OCI-LY3 (cell line): Measurements from ENCODE around the gene PBX2.

Source experiments
- H2AFZ ChIP-seq: fragments of 200-600, 300-600 bp; shearing (Covaris generic); 2 replicates; pipeline ENCODE4 v1.6.0; 2014; ENCODE audit warnings: antibody characterized with exemption, low read depth, low read length
- H3K27ac ChIP-seq: fragments of 200-600, 300-600 bp; sonication (generic); 2 replicates; pipeline ENCODE4 v1.5.1; 2014; ENCODE audit warnings: mild to moderate bottlenecking, low read length, moderate library complexity, mixed read lengths
- H3K27me3 ChIP-seq: fragments of 200-600, 300-600 bp; sonication (generic); 2 replicates; pipeline ENCODE4 v1.6.1; 2014; ENCODE audit warnings: low read depth, low read length, mixed read lengths
- H3K36me3 ChIP-seq: fragments of 200-600, 300-600 bp; sonication (generic); replicated peaks from 2 replicates; pipeline ENCODE3; 2014; ENCODE audit warnings: low read depth, low read length, mixed read lengths
- H3K4me1 ChIP-seq: fragments of 300-600, 200-600 bp; sonication (generic); 2 replicates; pipeline ENCODE4 v1.6.1; 2014; ENCODE audit warnings: low read length, mixed read lengths
- H3K4me2 ChIP-seq: fragments of 200-600, 300-600 bp; sonication (generic); 2 replicates; pipeline ENCODE4 v1.6.1; 2014; ENCODE audit warnings: low read length, mixed read lengths
- H3K4me3 ChIP-seq: fragments of 300-600, 200-600 bp; sonication (generic); 2 replicates; pipeline ENCODE4 v1.5.1; 2014; ENCODE audit warnings: antibody characterized with exemption, mild to moderate bottlenecking, low read length, moderate library complexity
- H3K79me2 ChIP-seq: fragments of 300-600, 200-600 bp; shearing (Covaris generic); 2 replicates; pipeline ENCODE4 v1.6.1; 2014; ENCODE audit warnings: mild to moderate bottlenecking, low read length, mixed read lengths
- H3K9ac ChIP-seq: fragments of 300-600, 200-600 bp; shearing (Covaris generic); 2 replicates; pipeline ENCODE4 v1.6.0; 2014; ENCODE audit warnings: mild to moderate bottlenecking, low read length, moderate library complexity
- H3K9me3 ChIP-seq: fragments of 200-600, 300-600 bp; shearing (Covaris generic); 2 replicates; pipeline ENCODE4 v1.6.1; 2014; ENCODE audit warnings: low read length, mixed read lengths; ENCODE audit not compliant: insufficient read depth
- H4K20me1 ChIP-seq: fragments of 200-600, 300-600 bp; sonication (generic); 2 replicates; pipeline ENCODE4 v1.6.1; 2016; ENCODE audit warnings: low read length, mixed read lengths; ENCODE audit not compliant: insufficient read depth
- EZH2phosphoT487 ChIP-seq: fragments of 200-600 bp; shearing (Covaris generic); IDR thresholded peaks from 2 replicates; pipeline ENCODE4 v1.6.1; 2018; ENCODE audit warnings: antibody characterized with exemption, mixed run types, low read depth
- TF ChIP-seq, protein P1 (sequence below): fragments of 200-600, 300-600 bp; sonication (generic); IDR thresholded peaks from 2 replicates; pipeline ENCODE4 v1.5.1; 2014; ENCODE audit warnings: antibody characterized with exemption, low read length, low read depth

The PBX2 gene

GRCh38 chr6:32167761-32168262 is 22.2 kb downstream of the PBX2 start:
- no peaks in the 10 kb centered on the region for H3K79me2 ChIP-seq
- TF ChIP-seq, protein P1, sequence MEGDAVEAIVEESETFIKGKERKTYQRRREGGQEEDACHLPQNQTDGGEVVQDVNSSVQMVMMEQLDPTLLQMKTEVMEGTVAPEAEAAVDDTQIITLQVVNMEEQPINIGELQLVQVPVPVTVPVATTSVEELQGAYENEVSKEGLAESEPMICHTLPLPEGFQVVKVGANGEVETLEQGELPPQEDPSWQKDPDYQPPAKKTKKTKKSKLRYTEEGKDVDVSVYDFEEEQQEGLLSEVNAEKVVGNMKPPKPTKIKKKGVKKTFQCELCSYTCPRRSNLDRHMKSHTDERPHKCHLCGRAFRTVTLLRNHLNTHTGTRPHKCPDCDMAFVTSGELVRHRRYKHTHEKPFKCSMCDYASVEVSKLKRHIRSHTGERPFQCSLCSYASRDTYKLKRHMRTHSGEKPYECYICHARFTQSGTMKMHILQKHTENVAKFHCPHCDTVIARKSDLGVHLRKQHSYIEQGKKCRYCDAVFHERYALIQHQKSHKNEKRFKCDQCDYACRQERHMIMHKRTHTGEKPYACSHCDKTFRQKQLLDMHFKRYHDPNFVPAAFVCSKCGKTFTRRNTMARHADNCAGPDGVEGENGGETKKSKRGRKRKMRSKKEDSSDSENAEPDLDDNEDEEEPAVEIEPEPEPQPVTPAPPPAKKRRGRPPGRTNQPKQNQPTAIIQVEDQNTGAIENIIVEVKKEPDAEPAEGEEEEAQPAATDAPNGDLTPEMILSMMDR = no peak
- no peak for TF ChIP-seq EZH2phosphoT487
- no peak overlapping the region for H3K9ac ChIP-seq
- H3K9me3 ChIP-seq = no peaks in the 10 kb centered on the region
- H3K4me1 ChIP-seq = peaks cover 6% of the 10 kb centered on the region
- no peak overlapping the region for H2AFZ ChIP-seq
- H3K4me3 ChIP-seq = no peak overlapping the region
- no peaks in the 10 kb centered on the region for H3K36me3 ChIP-seq
- H4K20me1 ChIP-seq = no peaks in the 10 kb centered on the region
- no peak overlapping the region for H3K4me2 ChIP-seq
- H3K27me3 ChIP-seq = no peaks in the 10 kb centered on the region
- H3K27ac ChIP-seq = no peak overlapping the region

- no peaks in the 10 kb centered on the region for H3K36me3 ChIP-seq
Measured at GRCh38 chr6:32167154-32167760, 22.7 kb downstream of the PBX2 start.

DNA sequence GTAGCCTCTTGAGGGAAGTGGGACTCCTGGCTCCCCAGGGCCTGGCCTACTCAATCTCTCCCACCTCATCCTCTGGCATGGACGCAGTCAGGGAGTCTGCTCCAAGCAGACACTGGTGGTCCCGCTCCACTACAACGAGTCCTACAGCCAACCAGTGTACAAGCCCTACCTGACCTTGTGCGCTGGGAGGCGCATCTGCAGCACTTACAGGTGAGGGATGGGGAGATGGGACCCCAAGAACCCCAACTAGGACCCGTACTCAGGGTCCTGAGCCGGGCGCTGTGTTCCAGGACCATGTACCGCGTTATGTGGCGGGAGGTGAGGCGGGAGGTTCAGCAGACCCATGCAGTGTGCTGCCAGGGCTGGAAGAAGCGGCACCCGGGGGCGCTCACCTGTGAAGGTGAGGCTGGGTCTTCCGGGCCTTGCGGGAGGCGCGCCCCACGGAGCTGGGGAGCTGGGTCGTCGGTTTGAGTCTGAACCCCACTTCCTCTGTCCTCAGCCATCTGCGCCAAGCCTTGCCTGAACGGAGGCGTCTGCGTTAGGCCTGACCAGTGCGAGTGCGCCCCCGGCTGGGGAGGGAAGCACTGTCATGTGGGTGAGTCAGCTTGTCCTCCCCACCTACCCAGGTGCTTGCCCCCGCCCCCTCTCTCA is 23.5 kb downstream of the PBX2 start:
- no peaks in the 10 kb centered on the region for H4K20me1 ChIP-seq
- no peaks in the 10 kb centered on the region for H3K79me2 ChIP-seq
- no peaks in the 10 kb centered on the region for H3K9me3 ChIP-seq
- H3K4me2 ChIP-seq = no peak overlapping the region
- H3K27ac ChIP-seq = no peak overlapping the region
- no peak overlapping the region for H2AFZ ChIP-seq
- peaks cover 6% of the 10 kb centered on the region for H3K4me1 ChIP-seq
- TF ChIP-seq, protein P1 = no peak
- no peak for TF ChIP-seq EZH2phosphoT487
- H3K27me3 ChIP-seq = no peaks in the 10 kb centered on the region
- no peaks in the 10 kb centered on the region for H3K36me3 ChIP-seq
- H3K4me3 ChIP-seq = no peak overlapping the region
- no peak overlapping the region for H3K9ac ChIP-seq

More at GRCh38 chr6:32167154-32167760, 22.7 kb downstream of the PBX2 start:
- H3K9me3 ChIP-seq = no peaks in the 10 kb centered on the region
- no peaks in the 10 kb centered on the region for H4K20me1 ChIP-seq
- no peaks in the 10 kb centered on the region for H3K79me2 ChIP-seq
- H3K9ac ChIP-seq = no peak overlapping the region
- peaks cover 6% of the 10 kb centered on the region for H3K4me1 ChIP-seq
- TF ChIP-seq, protein P1 = no peak
- no peak for TF ChIP-seq EZH2phosphoT487
- H3K27me3 ChIP-seq = no peaks in the 10 kb centered on the region
- no peak overlapping the region for H3K27ac ChIP-seq
- no peak overlapping the region for H3K4me3 ChIP-seq
- no peak overlapping the region for H3K4me2 ChIP-seq
- no peak overlapping the region for H2AFZ ChIP-seq

GRCh38 chr6:32164295-32164694 is 25.7 kb downstream of the PBX2 start, which contains the start of gene EGFL8:
TSS of gene EGFL8 (plus strand) at chr6:32164595. CDS start at chr6:32166166, 1,571 bp downstream.
- Histone ChIP-seq H3K4me3 (no peak within 1 kb of the TSS), H3K36me3 (no peaks in the 10 kb centered on the region), H3K27ac (no peak within 1 kb of the TSS), H3K27me3 (no peaks in the 10 kb centered on the region), H3K9ac (no peak within 1 kb of the TSS), H3K4me1 (peaks cover 6% of the 10 kb centered on the region), H2AFZ (no peak within 1 kb of the TSS), H3K79me2 (no peaks in the 10 kb centered on the region), H3K9me3 (no peaks in the 10 kb centered on the region), H3K4me2 (no peak within 1 kb of the TSS), H4K20me1 (no peaks in the 10 kb centered on the region)
- TF ChIP-seq EZH2phosphoT487 = no peak
- TF ChIP-seq, protein P1 = no peak
